Epithelial cell of prostate (primary cell): Measurements from ENCODE around the gene AP3B2.

ENCODE experiments used
- DNase-seq: peaks from one replicate; pipeline ENCODE4 v3.0.0-alpha.2; 2011; ENCODE audit warnings: low read depth, low spot score
- H3K27ac ChIP-seq: fragments of 450-650 bp; 2 replicates; pipeline ENCODE4 v1.5.1; 2017; ENCODE audit warnings: mild to moderate bottlenecking

The AP3B2 gene

GRCh38 chr15:82613747-82614146 is 95.9 kb downstream of the AP3B2 start:
- DNase-seq = no peak
- H3K27ac ChIP-seq = no peak overlapping the region

- DNase-seq = no peak
- no peak overlapping the region for H3K27ac ChIP-seq
Observed at GRCh38 chr15:82611348-82611747, 98.3 kb downstream of the AP3B2 start.
